Measurements from ENCODE around the gene PLCB3.
A peak's percentile ranks its signal among the peaks of the same experiment; 100 is the strongest.
"Not testable (repeated sequence)": the region's sequence is repeated elsewhere in the genome, so short reads cannot be mapped to it uniquely, and the experiment has no call there.

Gene PLCB3

GRCh38 chr11:64238999-64239398 lies 12.3 kb upstream of the PLCB3 start:
- no peak for DNase-seq
- no peaks in the 10 kb centered on the region for H3K27me3 Mint-ChIP-seq
- no peak for ATAC-seq
- H3K27ac Mint-ChIP-seq = peak overlapping the region; percentile 93
- peaks cover 19% of the 10 kb centered on the region for H3K36me3 Mint-ChIP-seq (ENCODE audit: low read depth)
- peaks cover 45% of the 10 kb centered on the region for H3K4me1 Mint-ChIP-seq
- no peaks in the 10 kb centered on the region for H3K9me3 Mint-ChIP-seq
- H3K4me3 Mint-ChIP-seq = peak overlapping the region; percentile 7

GRCh38 chr11:64239662-64240434 lies 11.5 kb upstream of the PLCB3 start:
- DNase-seq (no peak), ATAC-seq (no peak)
- peak overlapping the region; percentile 93 for H3K27ac Mint-ChIP-seq
- no peaks in the 10 kb centered on the region for H3K27me3 Mint-ChIP-seq
- no peaks in the 10 kb centered on the region for H3K9me3 Mint-ChIP-seq
- H3K4me3 Mint-ChIP-seq = peak overlapping the region; percentile 87
- peaks cover 19% of the 10 kb centered on the region for H3K36me3 Mint-ChIP-seq (ENCODE audit: low read depth)
- peaks cover 47% of the 10 kb centered on the region for H3K4me1 Mint-ChIP-seq

- peaks cover 19% of the 10 kb centered on the region for H3K36me3 Mint-ChIP-seq (ENCODE audit: low read depth)
- peak; percentile 60 for ATAC-seq
- peak within 1 kb of the TSS; percentile 87 for H3K4me3 Mint-ChIP-seq
- peaks cover 40% of the 10 kb centered on the region for H3K4me1 Mint-ChIP-seq
- no peaks in the 10 kb centered on the region for H3K27me3 Mint-ChIP-seq
- peak; percentile 99 for DNase-seq
- no peaks in the 10 kb centered on the region for H3K9me3 Mint-ChIP-seq
- H3K27ac Mint-ChIP-seq = peak within 1 kb of the TSS; percentile 93
Measured at GRCh38 chr11:64240435-64241240, 10.7 kb upstream of the PLCB3 start, which contains the start of gene FKBP2. Gene FKBP2 (plus strand): TSS chr11:64241095. CDS start chr11:64242388, 1,293 bp downstream.

- ATAC-seq = peak; percentile 76
- peaks cover 39% of the 10 kb centered on the region for H3K4me1 Mint-ChIP-seq
Measured at GRCh38 chr11:64241241-64241490, 10.2 kb upstream of the PLCB3 start.

GRCh38 chr11:64241491-64242374 lies 9.6 kb upstream of the PLCB3 start:
- H3K27ac Mint-ChIP-seq = peak overlapping the region; percentile 93
- peaks cover 38% of the 10 kb centered on the region for H3K4me1 Mint-ChIP-seq
- peak overlapping the region; percentile 87 for H3K4me3 Mint-ChIP-seq
- no peaks in the 10 kb centered on the region for H3K9me3 Mint-ChIP-seq
- DNase-seq = peak; percentile 48
- H3K27me3 Mint-ChIP-seq = no peaks in the 10 kb centered on the region
- peaks cover 21% of the 10 kb centered on the region for H3K36me3 Mint-ChIP-seq (ENCODE audit: low read depth)
- ATAC-seq = peak; percentile 64

More at GRCh38 chr11:64241241-64241490, 10.2 kb upstream of the PLCB3 start:
- Mint-ChIP-seq H3K27ac (peak overlapping the region; percentile 93), H3K4me3 (peak overlapping the region; percentile 87), H3K27me3 (no peaks in the 10 kb centered on the region), H3K36me3 (ENCODE audit: low read depth) (peaks cover 21% of the 10 kb centered on the region), H3K9me3 (no peaks in the 10 kb centered on the region)
- DNase-seq = peak; percentile 100

- H3K27me3 Mint-ChIP-seq = no peaks in the 10 kb centered on the region
- H3K4me3 Mint-ChIP-seq = peak overlapping the region; percentile 87
- H3K36me3 Mint-ChIP-seq (ENCODE audit: low read depth) = peaks cover 14% of the 10 kb centered on the region
- ATAC-seq (no peak), DNase-seq (no peak)
- peak overlapping the region; percentile 86 for H3K27ac Mint-ChIP-seq
- H3K9me3 Mint-ChIP-seq = no peaks in the 10 kb centered on the region
- peaks cover 45% of the 10 kb centered on the region for H3K4me1 Mint-ChIP-seq
Measured at GRCh38 chr11:64243236-64243854, 8.0 kb upstream of the PLCB3 start.

GRCh38 chr11:64244107-64244506 lies 7.2 kb upstream of the PLCB3 start:
- no peaks in the 10 kb centered on the region for H3K27me3 Mint-ChIP-seq
- H3K4me3 Mint-ChIP-seq = peak overlapping the region; percentile 87
- H3K4me1 Mint-ChIP-seq = peaks cover 41% of the 10 kb centered on the region
- no peaks in the 10 kb centered on the region for H3K9me3 Mint-ChIP-seq
- H3K27ac Mint-ChIP-seq = peak overlapping the region; percentile 22
- DNase-seq = no peak
- no peak for ATAC-seq
- H3K36me3 Mint-ChIP-seq (ENCODE audit: low read depth) = peaks cover 14% of the 10 kb centered on the region

- DNase-seq (no peak), ATAC-seq (no peak)
- H3K4me3 Mint-ChIP-seq = peak overlapping the region; percentile 92
- H3K27me3 Mint-ChIP-seq = no peaks in the 10 kb centered on the region
- no peaks in the 10 kb centered on the region for H3K9me3 Mint-ChIP-seq
- peak overlapping the region; percentile 96 for H3K27ac Mint-ChIP-seq
- H3K36me3 Mint-ChIP-seq (ENCODE audit: low read depth) = peaks cover 14% of the 10 kb centered on the region
- H3K4me1 Mint-ChIP-seq = peaks cover 37% of the 10 kb centered on the region
Measured at GRCh38 chr11:64244966-64245365, 6.4 kb upstream of the PLCB3 start.

GRCh38 chr11:64245401-64245796 lies 5.9 kb upstream of the PLCB3 start:
- Mint-ChIP-seq H3K36me3 (ENCODE audit: low read depth) (peaks cover 14% of the 10 kb centered on the region), H3K27me3 (no peaks in the 10 kb centered on the region), H3K4me1 (peaks cover 35% of the 10 kb centered on the region), H3K9me3 (no peaks in the 10 kb centered on the region), H3K4me3 (peak overlapping the region; percentile 92), H3K27ac (peak overlapping the region; percentile 96)
- ATAC-seq (no peak), DNase-seq (no peak)

GRCh38 chr11:64245797-64246620 lies 5.3 kb upstream of the PLCB3 start:
- H3K27ac Mint-ChIP-seq = peak overlapping the region; percentile 96
- H3K27me3 Mint-ChIP-seq = no peaks in the 10 kb centered on the region
- ATAC-seq (peak; percentile 29), DNase-seq (peak; percentile 80)
- no peaks in the 10 kb centered on the region for H3K9me3 Mint-ChIP-seq
- H3K4me1 Mint-ChIP-seq = peaks cover 34% of the 10 kb centered on the region
- peak overlapping the region; percentile 92 for H3K4me3 Mint-ChIP-seq
- peaks cover 14% of the 10 kb centered on the region for H3K36me3 Mint-ChIP-seq (ENCODE audit: low read depth)

- H3K27ac Mint-ChIP-seq, ATAC-seq, H3K9me3 Mint-ChIP-seq, H3K27me3 Mint-ChIP-seq, DNase-seq: not testable (repeated sequence)
- H3K4me1 Mint-ChIP-seq = peaks cover 34% of the 10 kb centered on the region
- peak overlapping the region; percentile 83 for H3K4me3 Mint-ChIP-seq
- peaks cover 14% of the 10 kb centered on the region for H3K36me3 Mint-ChIP-seq (ENCODE audit: low read depth)
Measured at GRCh38 chr11:64246621-64246870, 4.8 kb upstream of the PLCB3 start.

GRCh38 chr11:64246871-64247728 lies 4.2 kb upstream of the PLCB3 start, which contains the start of gene PPP1R14B:
Gene PPP1R14B (minus strand): TSS chr11:64246943. CDS start chr11:64246673, 270 bp downstream.
- ATAC-seq = peak; percentile 43
- Mint-ChIP-seq H3K9me3 (no peaks in the 10 kb centered on the region), H3K36me3 (ENCODE audit: low read depth) (peaks cover 14% of the 10 kb centered on the region), H3K27ac (peak within 1 kb of the TSS; percentile 96), H3K4me3 (peak within 1 kb of the TSS; percentile 92), H3K4me1 (peaks cover 38% of the 10 kb centered on the region), H3K27me3 (no peaks in the 10 kb centered on the region)
- DNase-seq = peak; percentile 87

Data from activated naive CD8-positive, alpha-beta T cell treated with anti-CD3 and anti-CD28 coated beads, Interleukin-2, amount 50 U/mL, for 24 hours (primary cell).